ENCODE measurements around the gene ZBTB8B. TPM values are rescaled to one million over a fixed set of nuclear protein-coding genes. Genes with fewer than 3 reads are reported as not detected.
"Not testable (repeated sequence)": the region's sequence is repeated elsewhere in the genome, so short reads cannot be mapped to it uniquely, and the experiment has no call there.

The ZBTB8B gene
- total RNA-seq, 1 experiment from 2014 or later = 0.22 TPM

GRCh38 chr1:32455958-32456357, 8.9 kb upstream of the ZBTB8B start:
- Histone ChIP-seq H4K20me1 (ENCODE audit: low read length) (no peaks in the 10 kb centered on the region), H3K79me2 (ENCODE audit: low read length) (no peaks in the 10 kb centered on the region), H3K9me3 (ENCODE audit: low read length) (peaks cover 12% of the 10 kb centered on the region), H3K9me2 (replicated peaks; ENCODE audit: low read length) (no peaks in the 10 kb centered on the region), H3K4me3 (ENCODE audit: low read length) (no peak overlapping the region), H3F3A (ENCODE audit: low read length, unreplicated experiment) (no peaks in the 10 kb centered on the region), H3K4me1 (ENCODE audit: insufficient read depth, low read length) (peaks cover 9% of the 10 kb centered on the region; the same call in 1 of the 2 replicates), H3K27me3 (ENCODE audit: low read length) (no peaks in the 10 kb centered on the region), H3K36me3 (ENCODE audit: low read depth, low read length) (no peaks in the 10 kb centered on the region; the same call in 1 of the 2 replicates), H2AFZ (ENCODE audit: low read length) (no peak overlapping the region), H3K4me2 (ENCODE audit: low read length) (no peak overlapping the region), H3K9ac (ENCODE audit: low read length) (no peak overlapping the region), H3K27ac (ENCODE audit: low read length) (no peak overlapping the region)
- intact Hi-C loops (cut with micrococcal nuclease) = no loop called here
- DNase-seq (no peak), ATAC-seq (no peak)
- POLR2A ChIA-PET (ENCODE audit: unreplicated experiment) = no interaction called here
- CTCF ChIA-PET = no interaction called here
- TF ChIP-seq EZH2 (IDR thresholded peaks at IDR 0.05; ENCODE audit: low read length, unreplicated experiment) (no peak), EZH2phosphoT487 (IDR thresholded peaks at IDR 0.05; ENCODE audit: borderline replicate concordance, low read length) (no peak)
- TF ChIP-seq, protein P1, sequence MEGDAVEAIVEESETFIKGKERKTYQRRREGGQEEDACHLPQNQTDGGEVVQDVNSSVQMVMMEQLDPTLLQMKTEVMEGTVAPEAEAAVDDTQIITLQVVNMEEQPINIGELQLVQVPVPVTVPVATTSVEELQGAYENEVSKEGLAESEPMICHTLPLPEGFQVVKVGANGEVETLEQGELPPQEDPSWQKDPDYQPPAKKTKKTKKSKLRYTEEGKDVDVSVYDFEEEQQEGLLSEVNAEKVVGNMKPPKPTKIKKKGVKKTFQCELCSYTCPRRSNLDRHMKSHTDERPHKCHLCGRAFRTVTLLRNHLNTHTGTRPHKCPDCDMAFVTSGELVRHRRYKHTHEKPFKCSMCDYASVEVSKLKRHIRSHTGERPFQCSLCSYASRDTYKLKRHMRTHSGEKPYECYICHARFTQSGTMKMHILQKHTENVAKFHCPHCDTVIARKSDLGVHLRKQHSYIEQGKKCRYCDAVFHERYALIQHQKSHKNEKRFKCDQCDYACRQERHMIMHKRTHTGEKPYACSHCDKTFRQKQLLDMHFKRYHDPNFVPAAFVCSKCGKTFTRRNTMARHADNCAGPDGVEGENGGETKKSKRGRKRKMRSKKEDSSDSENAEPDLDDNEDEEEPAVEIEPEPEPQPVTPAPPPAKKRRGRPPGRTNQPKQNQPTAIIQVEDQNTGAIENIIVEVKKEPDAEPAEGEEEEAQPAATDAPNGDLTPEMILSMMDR (conservative IDR thresholded peaks at IDR 0.05; ENCODE audit: low read depth, low read length) = no peak
- no TSS peak for BruUV-seq (replicated peaks)

- H3F3A ChIP-seq (ENCODE audit: low read length, unreplicated experiment); CTCF ChIA-PET; H3K9me2 ChIP-seq (replicated peaks; ENCODE audit: low read length); H3K79me2 ChIP-seq (ENCODE audit: low read length); H3K4me3 ChIP-seq (ENCODE audit: low read length); ATAC-seq; H3K9ac ChIP-seq (ENCODE audit: low read length); intact Hi-C loops (cut with micrococcal nuclease); POLR2A ChIA-PET (ENCODE audit: unreplicated experiment); H3K36me3 ChIP-seq (ENCODE audit: low read depth, low read length); BruUV-seq (replicated peaks); H3K4me2 ChIP-seq (ENCODE audit: low read length); H4K20me1 ChIP-seq (ENCODE audit: low read length); H3K27ac ChIP-seq (ENCODE audit: low read length); DNase-seq; H3K27me3 ChIP-seq (ENCODE audit: low read length); H2AFZ ChIP-seq (ENCODE audit: low read length); H3K4me1 ChIP-seq (ENCODE audit: insufficient read depth, low read length): not testable (repeated sequence)
- H3K9me3 ChIP-seq (ENCODE audit: low read length) = peaks cover 12% of the 10 kb centered on the region
These were observed 6.1 kb upstream of the ZBTB8B start for GRCh38 chr1:32458798-32459197.

GRCh38 chr1:32462977-32463376, 1.9 kb upstream of the ZBTB8B start:
- H3K9me2 ChIP-seq (replicated peaks; ENCODE audit: low read length); H3K9ac ChIP-seq (ENCODE audit: low read length); BruUV-seq (replicated peaks); H3K36me3 ChIP-seq (ENCODE audit: low read depth, low read length); H3K9me3 ChIP-seq (ENCODE audit: low read length); H2AFZ ChIP-seq (ENCODE audit: low read length); H3K27ac ChIP-seq (ENCODE audit: low read length); DNase-seq; H3F3A ChIP-seq (ENCODE audit: low read length, unreplicated experiment); ATAC-seq; CTCF ChIA-PET; intact Hi-C loops (cut with micrococcal nuclease); H3K79me2 ChIP-seq (ENCODE audit: low read length); POLR2A ChIA-PET (ENCODE audit: unreplicated experiment); H4K20me1 ChIP-seq (ENCODE audit: low read length); H3K4me2 ChIP-seq (ENCODE audit: low read length); H3K4me3 ChIP-seq (ENCODE audit: low read length); H3K27me3 ChIP-seq (ENCODE audit: low read length): not testable (repeated sequence)
- peaks cover 13% of the 10 kb centered on the region for H3K4me1 ChIP-seq (ENCODE audit: insufficient read depth, low read length)

GRCh38 chr1:32464191-32464715, 619 bp upstream of the ZBTB8B start:
- CTCF ChIA-PET = no interaction called here
- Histone ChIP-seq H3K27me3 (ENCODE audit: low read length) (no peaks in the 10 kb centered on the region), H3K4me1 (ENCODE audit: insufficient read depth, low read length) (peaks cover 13% of the 10 kb centered on the region), H3K36me3 (ENCODE audit: low read depth, low read length) (no peaks in the 10 kb centered on the region; the same call in 1 of the 2 replicates), H3K9me2 (replicated peaks; ENCODE audit: low read length) (no peaks in the 10 kb centered on the region), H3K27ac (ENCODE audit: low read length) (no peak overlapping the region), H3K4me2 (ENCODE audit: low read length) (peak overlapping the region; percentile 98), H3K79me2 (ENCODE audit: low read length) (no peaks in the 10 kb centered on the region), H3K4me3 (ENCODE audit: low read length) (peak overlapping the region; percentile 80), H3K9ac (ENCODE audit: low read length) (0 out of 2 replicates have a peak overlapping the region, but pooled peaks have one; percentile 3), H4K20me1 (ENCODE audit: low read length) (no peaks in the 10 kb centered on the region), H2AFZ (ENCODE audit: low read length) (peak overlapping the region; percentile 97), H3F3A (ENCODE audit: low read length, unreplicated experiment) (no peaks in the 10 kb centered on the region), H3K9me3 (ENCODE audit: low read length) (0 out of 2 replicates have a peak, but pooled peaks cover 3% of the 10 kb centered on the region)
- TF ChIP-seq, protein P1 (conservative IDR thresholded peaks at IDR 0.05; ENCODE audit: low read depth, low read length) = no peak
- TF ChIP-seq EZH2phosphoT487 (IDR thresholded peaks at IDR 0.05; ENCODE audit: borderline replicate concordance, low read length) = no peak
- TF ChIP-seq EZH2 (IDR thresholded peaks at IDR 0.05; ENCODE audit: low read length, unreplicated experiment) = no peak
- DNase-seq (no peak), ATAC-seq (peak; percentile 28)
- intact Hi-C loops (cut with micrococcal nuclease) = no loop called here
- POLR2A ChIA-PET (ENCODE audit: unreplicated experiment) = interaction anchor here (0.5 to 0.7 kb wide), 3 partner anchors 44 to 1460 kb away, joined by 3 read pairs; no protein-coding TSS in a partner anchor
- no TSS peak for BruUV-seq (replicated peaks)
